Left lung (tissue), 10 donors: Measurements from ENCODE around the gene ANGPTL8. TPM values are rescaled to one million over a fixed set of nuclear protein-coding genes. Genes with fewer than 3 reads are reported as not detected.

Experiments
- ATAC-seq: fragments of 200-7000 bp; cut with Tn5 transposase; one replicate; pipeline ENCODE4 v1.9.1; 2020; ENCODE audit warnings: moderate library complexity
- DNase-seq, 4 donors: peaks; one replicate each; pipeline ENCODE4 v3.0.0-alpha.2; 2013 to 2020
- H3K27ac ChIP-seq, 2 donors: fragments of 200-600 bp; sonication (generic) in 1 of 2; one replicate each; pipeline versions ENCODE4 v1.5.0 to v1.8.0; 2020 to 2021
- H3K27me3 ChIP-seq, 2 donors: fragments of 200-600 bp; sonication (generic) in 1 of 2; one replicate each; pipeline versions ENCODE4 v1.5.0 to v1.8.0; 2020 to 2021
- H3K36me3 ChIP-seq, 2 donors: fragments of 200-600 bp; sonication (generic) in 1 of 2; one replicate each; pipeline versions ENCODE4 v1.5.0 to v1.8.0; 2020 to 2021
- H3K4me1 ChIP-seq, 2 donors: fragments of 200-600 bp; one replicate each; pipeline ENCODE4 v1.8.0; 2021
- H3K4me3 ChIP-seq, 2 donors: fragments of 200-600 bp; sonication (generic) in 1 of 2; one replicate each; pipeline versions ENCODE4 v1.5.0 to v1.8.0; 2020 to 2021; ENCODE audit warnings: mild to moderate bottlenecking in 1 of 2
- H3K9me3 ChIP-seq, 2 donors: fragments of 200-600 bp; sonication (generic) in 1 of 2; one replicate each; pipeline versions ENCODE4 v1.5.0 to v1.8.0; 2020 to 2021
- intact Hi-C, 2 donors: fragments of 100-400 bp; cut with DNase I; formaldehyde crosslinking; loops; one replicate each; pipeline versions ENCODE4 v1.11.2 to v1.14.2; 2022
- polyA plus RNA-seq, 6 donors: library from polyadenylated mRNA; unstranded; fragments of 120-200 nt; gene quantifications; one replicate each; pipeline ENCODE4 v1.2.1, GENCODE V29; 2013; ENCODE audit not compliant: insufficient read length in 6 of 6
- total RNA-seq, 2 donors: library from RNA; stranded (reverse); fragmentation: NEBNext Ultra II Directional; extraction: Animal tissue kit (Norgen Biotek cat#: 25700); gene quantifications; one replicate each; pipeline ENCODE4 v1.2.1, GENCODE V29; 2021
- TF ChIP-seq, protein P1 (sequence below), 2 donors: fragments of 200-600 bp; sonication (generic) in 1 of 2; IDR thresholded peaks; one replicate each; pipeline versions ENCODE4 v1.5.0 to v1.8.0; 2021; ENCODE audit warnings: antibody characterized with exemption in 2 of 2
- donor health status: DM: no; HTN: yes; CAD: no.
- donor health status: DM: no; HTN: no; CAD: no.

Gene ANGPTL8
- total and polyA plus RNA-seq, 8 donors = 0.49 to 1.3 (median 1.0) TPM; not detected in 2

DNA sequence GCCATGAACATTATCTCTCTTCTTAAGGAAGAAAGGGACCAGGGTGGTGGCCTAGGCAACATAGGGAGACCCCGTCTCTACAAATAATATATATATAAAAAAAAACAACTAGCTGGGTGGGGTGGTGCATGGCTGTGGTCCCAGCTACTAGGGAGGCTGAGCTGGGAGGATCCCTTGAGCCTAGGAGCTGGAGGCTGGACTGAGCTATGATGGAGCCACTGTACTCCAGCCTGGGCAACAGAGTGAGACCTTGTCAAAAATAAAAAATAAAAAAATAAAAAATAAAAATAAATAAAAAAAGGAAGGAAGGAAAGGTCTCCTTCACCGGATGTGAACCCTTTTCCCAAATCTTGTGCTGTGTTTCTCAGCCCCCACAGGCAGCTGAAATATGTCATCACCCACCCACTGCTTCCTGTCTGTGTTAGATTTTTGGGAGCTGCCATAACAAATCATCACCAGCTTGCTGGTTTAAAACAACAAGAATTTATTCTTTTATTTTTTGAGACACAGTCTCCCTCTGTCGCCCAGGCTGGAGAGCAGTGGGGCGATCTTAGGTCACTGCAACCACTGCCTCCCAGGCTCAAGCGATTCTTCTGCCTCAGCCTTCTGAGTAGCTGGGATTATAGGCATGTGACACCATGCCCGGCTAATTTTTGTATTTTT is 47.0 kb downstream of the ANGPTL8 start:
- intact Hi-C loops = loop anchor here in 1 of 2 donors (10.0 kb wide), 1 partner anchor 152 kb away; no protein-coding TSS in a partner anchor
- Histone ChIP-seq H3K9me3 (no peaks in the 10 kb centered on the region), H3K27ac (peak overlapping the region; percentile 29 to 55)

DNA sequence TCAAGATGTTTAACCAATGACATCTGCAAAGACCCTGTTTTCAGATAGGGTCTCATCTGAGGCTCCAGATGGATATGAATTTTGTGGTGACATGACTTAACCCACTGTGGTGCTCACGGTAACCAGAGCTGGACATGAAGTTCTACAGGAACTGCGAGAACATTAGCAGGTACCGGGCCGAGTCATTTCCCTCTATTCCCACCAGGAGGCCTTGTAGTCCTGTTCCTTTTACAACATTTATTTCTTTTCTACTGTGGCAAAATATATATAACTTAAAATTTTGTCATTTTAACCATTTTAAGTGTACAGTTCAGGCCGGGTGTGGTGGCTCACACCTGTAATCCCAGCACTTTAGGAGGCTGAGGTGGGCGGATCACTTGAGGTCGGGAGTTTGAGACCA is 48.9 kb downstream of the ANGPTL8 start:
- Histone ChIP-seq H3K4me1 (peaks cover 0 to 23% of the 10 kb centered on the region in 2 donors), H3K27me3 (peaks cover 0 to 12% of the 10 kb centered on the region in 2 donors), H3K9me3 (no peaks in the 10 kb centered on the region), H3K27ac (no peak overlapping the region), H3K36me3 (no peaks in the 10 kb centered on the region), H3K4me3 (no peak overlapping the region)
- DNase-seq = no peak
- TF ChIP-seq, protein P1, sequence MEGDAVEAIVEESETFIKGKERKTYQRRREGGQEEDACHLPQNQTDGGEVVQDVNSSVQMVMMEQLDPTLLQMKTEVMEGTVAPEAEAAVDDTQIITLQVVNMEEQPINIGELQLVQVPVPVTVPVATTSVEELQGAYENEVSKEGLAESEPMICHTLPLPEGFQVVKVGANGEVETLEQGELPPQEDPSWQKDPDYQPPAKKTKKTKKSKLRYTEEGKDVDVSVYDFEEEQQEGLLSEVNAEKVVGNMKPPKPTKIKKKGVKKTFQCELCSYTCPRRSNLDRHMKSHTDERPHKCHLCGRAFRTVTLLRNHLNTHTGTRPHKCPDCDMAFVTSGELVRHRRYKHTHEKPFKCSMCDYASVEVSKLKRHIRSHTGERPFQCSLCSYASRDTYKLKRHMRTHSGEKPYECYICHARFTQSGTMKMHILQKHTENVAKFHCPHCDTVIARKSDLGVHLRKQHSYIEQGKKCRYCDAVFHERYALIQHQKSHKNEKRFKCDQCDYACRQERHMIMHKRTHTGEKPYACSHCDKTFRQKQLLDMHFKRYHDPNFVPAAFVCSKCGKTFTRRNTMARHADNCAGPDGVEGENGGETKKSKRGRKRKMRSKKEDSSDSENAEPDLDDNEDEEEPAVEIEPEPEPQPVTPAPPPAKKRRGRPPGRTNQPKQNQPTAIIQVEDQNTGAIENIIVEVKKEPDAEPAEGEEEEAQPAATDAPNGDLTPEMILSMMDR (IDR thresholded peaks at IDR 0.05) = peak in 1 of 2 donors; percentile 28
- ATAC-seq = peak; percentile 14
- intact Hi-C loops = loop anchor here in 1 of 2 donors (10.0 kb wide), 1 partner anchor 154 kb away; no protein-coding TSS in a partner anchor

More for the DNA sequence above, 47.0 kb downstream of the ANGPTL8 start:
- Histone ChIP-seq H3K4me1 (peaks cover 0 to 11% of the 10 kb centered on the region in 2 donors), H3K36me3 (no peaks in the 10 kb centered on the region), H3K4me3 (no peak overlapping the region), H3K27me3 (peaks cover 0 to 31% of the 10 kb centered on the region in 2 donors)
- TF ChIP-seq, protein P1 (IDR thresholded peaks at IDR 0.05) = no peak
- ATAC-seq = no peak
- DNase-seq = peak in 2 of 4 donors; percentile 77 to 86

DNA sequence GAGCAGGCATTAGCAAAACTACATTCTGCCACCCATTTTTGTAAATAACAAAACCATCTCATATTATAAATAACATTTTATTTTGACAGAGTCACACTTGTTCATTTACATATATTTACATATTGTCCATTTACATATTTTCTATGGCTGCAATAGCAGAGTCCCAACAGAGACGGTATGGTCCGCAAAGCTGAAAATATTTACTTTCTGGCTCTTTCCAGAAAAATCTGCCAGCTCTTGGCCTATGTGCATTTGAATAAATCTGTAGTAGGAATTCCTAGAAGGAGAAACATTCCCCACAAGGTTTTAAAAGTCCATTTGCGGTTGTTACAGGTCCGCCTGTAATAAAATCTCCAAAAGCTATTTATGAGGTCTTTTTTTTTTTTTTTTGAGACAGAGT is 50.8 kb downstream of the ANGPTL8 start:
- Histone ChIP-seq H3K4me3 (no peak overlapping the region), H3K36me3 (no peaks in the 10 kb centered on the region), H3K27me3 (no peaks in the 10 kb centered on the region), H3K4me1 (peaks cover 0 to 41% of the 10 kb centered on the region in 2 donors), H3K27ac (no peak overlapping the region), H3K9me3 (no peaks in the 10 kb centered on the region)
- intact Hi-C loops = loop anchor here in 1 of 2 donors (10.0 kb wide), 2 partner anchors 155 to 295 kb away; no protein-coding TSS in a partner anchor
- no peak for DNase-seq
- no peak for ATAC-seq
- TF ChIP-seq, protein P1 (IDR thresholded peaks at IDR 0.05) = no peak

DNA sequence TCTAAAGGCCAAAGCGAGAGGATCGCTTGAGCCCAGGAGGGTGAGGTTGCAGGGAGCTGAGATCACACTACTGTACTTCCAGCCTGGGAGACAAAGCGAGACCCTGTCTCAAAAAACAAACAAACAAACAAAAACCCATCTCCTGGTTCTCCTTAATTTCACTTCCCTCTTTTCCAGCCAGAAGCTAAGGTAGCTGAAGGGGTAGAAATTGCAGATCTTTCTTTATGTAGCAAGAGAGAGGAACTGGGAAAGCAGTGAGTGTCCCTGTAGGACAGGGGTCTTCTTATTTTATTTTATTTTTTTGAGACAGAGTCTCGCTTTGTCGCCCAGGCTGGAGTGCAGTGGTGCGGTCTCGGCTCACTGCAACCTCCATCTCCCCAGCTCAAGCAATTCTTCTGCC is 52.0 kb downstream of the ANGPTL8 start:
- H3K27me3 ChIP-seq = no peaks in the 10 kb centered on the region

More for the DNA sequence above, 52.0 kb downstream of the ANGPTL8 start:
- H3K9me3 ChIP-seq = no peaks in the 10 kb centered on the region
- ATAC-seq (no peak), DNase-seq (no peak)
- intact Hi-C loops = loop anchor here in 1 of 2 donors (10.0 kb wide), 2 partner anchors 153 to 293 kb away; no protein-coding TSS in a partner anchor
- no peak overlapping the region for H3K27ac ChIP-seq
- no peaks in the 10 kb centered on the region for H3K36me3 ChIP-seq
- TF ChIP-seq, protein P1 (IDR thresholded peaks at IDR 0.05) = no peak
- peaks cover 0 to 46% of the 10 kb centered on the region in 2 donors for H3K4me1 ChIP-seq
- H3K4me3 ChIP-seq = no peak overlapping the region

Other genes starting within 250 kb of the ANGPTL8 start
- gene LDLR, start 150.2 kb upstream of the ANGPTL8 start, total RNA-seq = 100 to 1,000 TPM; 212 to 310 TPM
- 10 to 100 TPM; 10.4 to 43.8 (median 28.7) TPM for gene LDLR, start 150.2 kb upstream of the ANGPTL8 start, polyA plus RNA-seq
- 10 to 100 TPM in 1 of 2 donors, 1 to 10 TPM in 1; 5.4 to 12.1 TPM for gene SPC24, start 83.8 kb upstream of the ANGPTL8 start, total RNA-seq
- gene SPC24, start 83.8 kb upstream of the ANGPTL8 start, polyA plus RNA-seq = 10 to 100 TPM; 14.5 to 40.2 (median 24.6) TPM
- 100 to 1,000 TPM; 179 to 194 TPM for gene KANK2, start 42.1 kb upstream of the ANGPTL8 start, total RNA-seq
- 100 to 1,000 TPM; 239 to 286 (median 268) TPM for gene KANK2, start 42.1 kb upstream of the ANGPTL8 start, polyA plus RNA-seq
- gene DOCK6, start 22.9 kb downstream of the ANGPTL8 start, total RNA-seq = 10 to 100 TPM; 65.6 to 97.9 TPM
- gene DOCK6, start 22.9 kb downstream of the ANGPTL8 start, polyA plus RNA-seq = 100 to 1,000 TPM in 1 of 6 donors, 10 to 100 TPM in 5; 68.4 to 111 (median 79.1) TPM
- not detected for gene TSPAN16, start 56.5 kb downstream of the ANGPTL8 start, total RNA-seq
- gene TSPAN16, start 56.5 kb downstream of the ANGPTL8 start, polyA plus RNA-seq = under 1 TPM in 1 of 6 donors, not detected in 5; 0.26 TPM
- gene RAB3D, start 100.0 kb downstream of the ANGPTL8 start, total RNA-seq = 10 to 100 TPM; 65.4 to 71.6 TPM
- 10 to 100 TPM; 16.3 to 19.7 (median 18.5) TPM for gene RAB3D, start 100.0 kb downstream of the ANGPTL8 start, polyA plus RNA-seq
- 10 to 100 TPM; 71.4 to 88.0 TPM for gene TMEM205, start 106.6 kb downstream of the ANGPTL8 start, total RNA-seq
- 10 to 100 TPM; 77.0 to 83.4 (median 79.0) TPM for gene TMEM205, start 106.6 kb downstream of the ANGPTL8 start, polyA plus RNA-seq
- gene CCDC159, start 106.9 kb downstream of the ANGPTL8 start, total RNA-seq = 10 to 100 TPM; 29.9 to 32.8 TPM
- 10 to 100 TPM; 38.1 to 56.4 (median 48.3) TPM for gene CCDC159, start 106.9 kb downstream of the ANGPTL8 start, polyA plus RNA-seq
- gene PLPPR2, start 115.8 kb downstream of the ANGPTL8 start, total RNA-seq = 10 to 100 TPM; 31.0 to 36.3 TPM
- 10 to 100 TPM; 19.5 to 32.2 (median 23.7) TPM for gene PLPPR2, start 115.8 kb downstream of the ANGPTL8 start, polyA plus RNA-seq
- gene SWSAP1, start 135.0 kb downstream of the ANGPTL8 start, total RNA-seq = 1 to 10 TPM; 3.1 to 3.2 TPM
- gene SWSAP1, start 135.0 kb downstream of the ANGPTL8 start, polyA plus RNA-seq = 1 to 10 TPM; 1.8 to 3.0 (median 2.7) TPM
- gene EPOR, start 144.7 kb downstream of the ANGPTL8 start, total RNA-seq = 10 to 100 TPM in 1 of 2 donors, 1 to 10 TPM in 1; 9.6 to 18.0 TPM
- gene EPOR, start 144.7 kb downstream of the ANGPTL8 start, polyA plus RNA-seq = 10 to 100 TPM; 23.6 to 32.3 (median 30.3) TPM
- gene RGL3, start 179.7 kb downstream of the ANGPTL8 start, total RNA-seq = 10 to 100 TPM; 35.7 to 68.2 TPM
- 10 to 100 TPM; 32.9 to 62.8 (median 56.6) TPM for gene RGL3, start 179.7 kb downstream of the ANGPTL8 start, polyA plus RNA-seq
- 1 to 10 TPM in 1 of 2 donors, under 1 TPM in 1; 0.55 to 2.1 TPM for gene ODAD3, start 195.5 kb downstream of the ANGPTL8 start, total RNA-seq
- gene ODAD3, start 195.5 kb downstream of the ANGPTL8 start, polyA plus RNA-seq = 1 to 10 TPM in 5 of 6 donors, under 1 TPM in 1; 0.84 to 2.6 (median 1.9) TPM
- 100 to 1,000 TPM; 286 to 303 TPM for gene PRKCSH, start 196.0 kb downstream of the ANGPTL8 start, total RNA-seq
- 100 to 1,000 TPM; 273 to 338 (median 306) TPM for gene PRKCSH, start 196.0 kb downstream of the ANGPTL8 start, polyA plus RNA-seq
- gene ELAVL3, start 241.4 kb downstream of the ANGPTL8 start, total RNA-seq = under 1 TPM in 1 of 2 donors, not detected in 1; 0.21 TPM
- gene ELAVL3, start 241.4 kb downstream of the ANGPTL8 start, polyA plus RNA-seq = under 1 TPM; 0.04 to 0.31 (median 0.15) TPM